Fibroblast of skin of right biceps (primary cell): ENCODE data around the gene CCDC134.
"Not testable (repeated sequence)": the region's sequence is repeated elsewhere in the genome, so short reads cannot be mapped to it uniquely, and the experiment has no call there.

Source experiments
- DNase-seq: peaks from one replicate; pipeline ENCODE4 v3.0.0-alpha.2; 2013

Gene CCDC134

GRCh38 chr22:41846268-41846987, 45.9 kb downstream of the CCDC134 start:
- DNase-seq = no peak

GRCh38 chr22:41847300-41847699, 46.8 kb downstream of the CCDC134 start:
- no peak for DNase-seq

GRCh38 chr22:41848468-41848867, 48.0 kb downstream of the CCDC134 start:
- DNase-seq = no peak

GRCh38 chr22:41856469-41856868, 56.0 kb downstream of the CCDC134 start:
- DNase-seq = no peak

GRCh38 chr22:41857155-41857859, 56.8 kb downstream of the CCDC134 start:
- peak; percentile 77 for DNase-seq

- no peak for DNase-seq
These were observed 57.4 kb downstream of the CCDC134 start for GRCh38 chr22:41857860-41858199.

GRCh38 chr22:41862160-41862529, 61.7 kb downstream of the CCDC134 start:
- DNase-seq = peak; percentile 16

GRCh38 chr22:41862530-41863266, 62.2 kb downstream of the CCDC134 start:
- peak; percentile 25 for DNase-seq

GRCh38 chr22:41863472-41863871, 63.0 kb downstream of the CCDC134 start:
- DNase-seq = no peak

GRCh38 chr22:41868556-41868955, 68.1 kb downstream of the CCDC134 start:
- no peak for DNase-seq

GRCh38 chr22:41870081-41870480, 69.6 kb downstream of the CCDC134 start:
- DNase-seq = not testable (repeated sequence)

- no peak for DNase-seq
These were observed 70.3 kb downstream of the CCDC134 start for GRCh38 chr22:41870786-41871185.

- DNase-seq = no peak
These were observed 72.9 kb downstream of the CCDC134 start for GRCh38 chr22:41873391-41873790.

- no peak for DNase-seq
These were observed 73.6 kb downstream of the CCDC134 start for GRCh38 chr22:41874090-41874489.

- peak; percentile 23 for DNase-seq
These were observed 75.2 kb downstream of the CCDC134 start for GRCh38 chr22:41875531-41876270.
